NCI-H2196 (cell line): ENCODE results near the gene MYO19.
"Not testable (repeated sequence)": the region's sequence is repeated elsewhere in the genome, so short reads cannot be mapped to it uniquely, and the experiment has no call there.

ENCODE experiments used
- DNase-seq: peaks from one replicate; lab custom pipeline; 2025; ENCODE audit not compliant: unreplicated experiment; lab: John Stamatoyannopoulos, UW

Gene MYO19

GRCh38 chr17:36532435-36532975 is 2.2 kb downstream of the MYO19 start:
- DNase-seq: no peak

DNA sequence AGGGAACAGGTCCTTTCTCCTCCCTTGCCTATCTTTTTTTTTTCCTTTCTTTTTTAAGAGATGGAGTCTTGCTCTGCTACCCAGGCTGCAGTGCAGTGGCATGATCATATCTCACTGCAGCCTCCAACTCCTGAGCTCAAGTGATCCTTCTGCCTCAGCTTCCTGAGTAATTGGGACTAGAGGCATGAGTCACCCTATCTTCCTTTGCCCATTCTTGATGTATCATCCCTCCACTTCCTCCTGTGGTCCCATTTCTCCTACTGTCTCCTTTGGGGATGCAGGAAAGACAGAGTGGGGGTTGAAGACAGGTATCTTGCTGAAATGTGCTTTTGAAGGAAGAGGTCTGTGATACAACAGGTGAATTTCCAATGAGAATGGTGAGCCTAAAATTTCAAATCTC is 5.5 kb downstream of the MYO19 start:
- DNase-seq: no peak

DNA sequence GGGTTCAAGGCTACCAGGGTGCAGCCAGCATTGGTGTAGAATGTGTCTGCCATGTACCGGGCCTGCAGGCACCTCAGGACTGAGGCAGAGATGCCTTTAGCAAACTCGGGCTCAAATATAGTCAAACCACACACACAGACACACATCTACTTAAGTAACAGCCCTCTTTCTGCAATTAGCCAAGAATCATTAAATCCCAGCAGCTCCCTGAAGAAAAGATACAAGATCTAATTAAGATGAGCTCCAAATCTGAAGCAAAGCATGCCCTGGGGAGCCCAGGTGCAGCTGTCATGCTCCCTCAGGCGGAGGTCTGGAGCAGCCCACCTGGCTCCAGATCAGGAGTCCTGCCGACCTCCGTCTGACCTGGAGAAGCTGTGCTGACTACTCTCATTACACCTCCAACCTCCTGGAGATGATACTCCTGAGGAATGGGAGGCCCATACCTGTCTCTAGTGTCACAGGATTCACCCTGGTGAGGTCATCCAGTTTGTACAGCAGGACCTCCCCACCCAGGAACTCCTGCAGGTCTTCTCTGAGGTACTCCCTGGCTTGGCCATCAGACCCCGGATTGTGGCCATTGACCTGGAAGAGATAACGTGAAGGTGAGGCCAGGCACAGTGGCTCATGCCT is 6.9 kb downstream of the MYO19 start:
- no peak for DNase-seq

DNA sequence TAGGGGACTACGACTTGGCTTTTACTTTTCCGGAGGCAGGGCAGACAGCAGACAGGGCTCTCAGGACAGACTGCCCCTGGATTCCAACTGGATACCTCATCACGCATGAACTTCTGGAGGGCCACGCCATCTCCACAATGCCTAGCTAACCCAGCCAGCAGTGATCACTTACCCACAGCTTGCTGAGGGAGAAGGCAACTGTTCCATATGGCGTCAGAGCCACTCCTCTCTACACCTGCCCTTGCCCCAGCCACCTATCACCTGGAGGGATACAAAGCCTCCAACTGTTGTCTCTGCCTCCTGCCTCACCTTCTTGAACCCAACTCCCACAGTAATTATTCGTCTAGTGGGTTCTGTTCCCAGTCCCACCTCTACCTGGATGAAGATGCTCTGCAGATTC is 8.8 kb downstream of the MYO19 start:
- DNase-seq: no peak

- DNase-seq: no peak
Measured at GRCh38 chr17:36525113-36525512, 9.6 kb downstream of the MYO19 start.

- DNase-seq: no peak
Measured at GRCh38 chr17:36524428-36524876, 10.2 kb downstream of the MYO19 start.

DNA sequence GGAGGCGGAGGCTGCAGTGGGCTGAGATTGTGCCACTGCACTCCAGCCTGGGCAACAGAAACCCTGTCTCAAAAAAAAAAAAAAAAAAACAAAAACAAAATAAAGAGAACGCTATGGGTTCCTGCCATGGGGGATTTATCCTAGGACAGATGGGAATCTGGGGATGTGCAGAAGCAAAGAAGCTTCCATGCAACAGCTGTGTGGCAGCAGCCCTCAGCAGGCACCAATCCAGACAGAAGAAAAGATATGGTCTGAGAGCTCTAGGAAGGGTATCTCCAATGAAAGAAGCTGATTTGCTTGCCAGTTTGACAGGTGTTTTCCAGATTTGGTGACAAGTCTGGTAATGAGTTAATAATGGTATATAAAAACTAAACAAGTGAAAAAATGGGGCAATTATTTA is 11.6 kb downstream of the MYO19 start:
- no peak for DNase-seq

DNA sequence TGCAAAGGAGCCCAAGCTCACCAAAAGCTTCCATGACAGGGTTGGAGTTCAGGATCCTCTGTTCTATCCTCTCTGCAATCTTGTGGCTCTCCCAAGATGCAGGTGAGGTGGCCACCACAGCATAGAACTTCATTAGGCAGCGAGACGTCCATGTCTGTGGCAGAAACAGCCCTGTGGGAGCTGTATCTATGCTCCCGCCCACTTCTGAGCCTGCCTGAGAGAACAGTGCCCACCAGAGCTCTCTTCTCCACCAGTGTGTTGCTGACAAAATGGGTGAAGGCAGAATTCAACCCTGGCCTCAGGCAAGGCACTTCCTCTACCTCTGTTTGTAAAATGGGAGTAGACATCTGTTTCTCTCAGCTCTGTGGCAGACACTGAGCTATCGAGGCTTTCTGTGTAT is 18.8 kb downstream of the MYO19 start:
- DNase-seq: no peak

GRCh38 chr17:36514856-36515255 is 19.8 kb downstream of the MYO19 start:
- no peak for DNase-seq

DNA sequence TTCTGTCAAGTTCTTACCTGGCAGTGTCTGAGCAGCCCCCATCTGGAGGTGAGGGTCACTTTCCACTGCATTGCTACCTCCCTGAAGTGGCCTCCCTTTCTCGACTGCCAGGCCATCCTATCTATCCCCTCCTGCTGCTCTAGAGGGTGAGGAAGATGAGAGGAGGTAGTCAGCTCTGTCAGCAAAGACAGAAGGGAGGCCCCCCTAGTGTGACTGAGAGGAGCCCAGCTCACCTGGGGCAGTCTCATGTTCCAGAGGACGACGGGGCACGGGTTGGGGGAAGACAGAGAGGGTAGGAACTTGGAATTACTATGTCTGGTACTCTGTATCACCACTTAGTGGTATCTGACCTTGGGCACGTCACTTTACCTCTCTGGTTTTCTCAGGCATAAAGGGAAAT is 22.0 kb downstream of the MYO19 start:
- DNase-seq: no peak

DNA sequence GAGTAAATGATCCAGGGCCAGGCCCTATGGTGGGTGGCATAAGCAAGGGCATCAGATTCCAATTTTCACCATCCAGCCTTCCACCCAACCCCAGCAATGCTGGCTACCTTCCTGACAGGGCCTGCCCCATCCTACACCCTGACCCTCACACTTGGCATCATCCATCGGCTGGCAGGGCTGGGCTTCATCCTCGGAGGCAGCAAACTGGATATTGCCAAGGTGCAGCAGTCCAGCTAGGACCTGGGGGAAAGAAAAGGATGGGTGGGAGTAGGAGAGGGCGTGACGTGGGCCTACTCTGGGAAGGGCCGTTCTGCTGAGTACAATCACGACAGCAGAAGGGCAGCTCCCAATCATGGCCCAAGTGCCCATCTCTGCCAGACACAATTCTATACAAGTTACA is 23.5 kb downstream of the MYO19 start:
- no peak for DNase-seq

DNA sequence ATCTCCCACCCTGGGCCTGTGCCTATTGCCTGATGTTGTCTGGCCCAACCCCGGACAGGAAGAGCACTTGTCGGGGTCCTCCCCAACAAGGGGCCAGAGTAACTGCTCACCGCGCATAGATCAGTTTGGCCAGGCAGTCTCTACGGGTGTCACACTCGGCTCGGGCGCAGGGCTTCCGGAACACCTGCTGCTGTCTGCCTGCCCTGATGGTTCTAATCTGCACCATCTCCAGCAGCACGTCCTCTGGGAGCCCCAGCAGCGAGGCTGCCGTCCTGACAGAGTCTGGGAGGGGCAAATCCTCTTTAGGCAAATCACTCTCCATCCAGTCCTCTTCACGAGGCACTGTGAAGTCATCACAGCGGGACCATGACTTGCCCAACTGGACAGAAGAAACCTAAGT is 24.0 kb downstream of the MYO19 start:
- DNase-seq: no peak

DNA sequence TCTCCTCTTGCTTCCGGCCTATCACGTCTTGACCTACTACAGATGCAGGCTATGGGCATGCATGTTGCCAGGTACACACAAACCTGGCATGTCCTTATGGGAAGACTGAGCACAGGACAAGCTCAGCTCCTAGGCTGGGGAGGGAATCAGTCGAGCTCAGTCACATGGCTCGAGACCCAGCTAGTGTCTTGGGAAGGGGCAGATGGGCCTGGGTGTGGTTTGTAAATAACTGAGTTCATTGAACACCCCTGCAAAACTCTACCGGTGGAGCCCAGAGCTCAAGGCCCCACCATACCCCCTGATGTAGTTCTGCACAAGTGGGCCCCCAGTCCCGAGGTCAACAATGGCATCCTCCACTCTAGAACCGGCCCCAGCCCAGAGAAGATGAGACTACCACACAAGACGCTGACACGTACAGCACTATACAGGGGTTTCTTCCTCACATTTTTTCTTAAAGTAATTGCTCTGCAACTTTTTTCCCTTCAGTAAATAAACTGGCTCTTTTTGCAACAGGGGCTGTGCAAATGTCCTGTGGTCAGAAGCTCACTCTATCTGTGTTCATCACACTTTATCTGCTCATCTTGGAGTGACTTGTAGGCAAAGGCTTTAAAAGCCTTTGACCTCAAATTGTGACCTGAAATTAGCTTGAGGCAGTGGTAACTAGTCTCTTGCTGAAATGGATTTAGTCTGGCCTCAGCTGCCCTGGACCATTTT is 25.2 kb downstream of the MYO19 start:
- DNase-seq: no peak

- not testable (repeated sequence) for DNase-seq
Measured at GRCh38 chr17:36508439-36508838, 26.2 kb downstream of the MYO19 start.

GRCh38 chr17:36507266-36507665 is 27.4 kb downstream of the MYO19 start:
- DNase-seq: no peak

DNA sequence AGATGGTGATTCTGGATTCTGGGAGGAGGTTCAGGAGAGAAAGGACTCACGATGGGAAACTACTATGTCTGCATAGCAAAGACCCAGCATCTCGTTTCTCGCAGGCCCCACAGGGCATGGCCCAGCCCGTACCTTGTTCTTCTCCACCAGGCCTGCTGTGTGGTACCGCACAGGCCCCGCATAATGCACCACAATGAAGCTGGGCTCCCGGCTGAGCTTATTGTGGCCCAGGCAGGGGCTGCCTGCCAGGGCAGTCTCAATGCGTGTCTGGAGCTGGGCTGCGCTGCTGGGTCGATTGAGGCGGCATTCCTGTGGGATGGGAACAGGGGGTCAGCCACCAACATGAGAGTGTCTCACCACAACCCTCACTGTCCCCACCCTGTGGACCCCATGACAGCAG is 27.8 kb downstream of the MYO19 start:
- no peak for DNase-seq

GRCh38 chr17:36506249-36506826 is 28.3 kb downstream of the MYO19 start:
- no peak for DNase-seq

- DNase-seq: no peak
Measured at GRCh38 chr17:36505171-36505570, 29.5 kb downstream of the MYO19 start.

- DNase-seq: no peak
Measured at GRCh38 chr17:36504156-36504545, 30.5 kb downstream of the MYO19 start.

- no peak for DNase-seq
Measured at GRCh38 chr17:36503456-36504155, 31.1 kb downstream of the MYO19 start.

- DNase-seq: no peak
Measured at GRCh38 chr17:36501963-36502362, 32.7 kb downstream of the MYO19 start.

DNA sequence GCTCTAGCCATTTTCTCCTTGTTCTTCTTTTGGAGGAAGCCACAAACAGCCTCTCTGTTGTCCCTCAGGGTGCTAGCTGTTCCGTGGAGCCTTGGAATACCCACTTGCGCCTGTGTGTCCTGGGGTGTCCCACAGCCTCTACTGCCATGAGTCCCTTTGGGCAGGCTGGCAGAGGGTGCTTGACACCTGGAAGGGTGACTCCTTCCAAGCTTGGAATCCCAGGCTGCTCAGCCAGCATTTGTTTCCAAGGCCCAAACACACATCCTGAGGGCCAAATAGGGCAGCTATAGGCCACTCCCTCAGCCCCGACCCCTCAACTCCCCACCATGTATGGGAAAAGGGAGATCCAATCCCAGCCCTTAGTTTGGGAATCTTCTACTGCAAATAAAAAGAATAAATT is 33.3 kb downstream of the MYO19 start:
- no peak for DNase-seq
